Psoas muscle (tissue), 8 donors: ENCODE results near the gene BRCA1. TPM values are rescaled to one million over a fixed set of nuclear protein-coding genes. Genes with fewer than 3 reads are reported as not detected.

Source experiments
- ATAC-seq, 4 donors: fragments of 200-7000 bp; cut with Tn5 transposase; one replicate each; pipeline ENCODE4 v1.9.1; 2020; ENCODE audit warnings: moderate library complexity in 3 of 4, mild to moderate bottlenecking in 2 of 4
- DNase-seq, 2 donors: peaks; one replicate each; pipeline ENCODE4 v3.0.0-alpha.2; 2020
- H3K27ac ChIP-seq: fragments of 200-600 bp; one replicate; pipeline ENCODE4 v1.8.0; 2022
- H3K27me3 ChIP-seq, 3 donors: fragments of 200-600 bp in 1 of 3; one replicate each; pipeline versions ENCODE4 v1.6.1 to v1.8.0; 2013 to 2022; ENCODE audit warnings: low read length in 2 of 3, mild to moderate bottlenecking in 2 of 3, moderate library complexity in 1 of 3; ENCODE audit not compliant: insufficient read depth in 3 of 3
- H3K36me3 ChIP-seq, 2 donors: fragments of 200-600 bp in 1 of 2; one replicate each; pipeline versions ENCODE4 v1.6.1 to v1.8.0; 2013 to 2022; ENCODE audit warnings: low read depth in 1 of 2, mild to moderate bottlenecking in 1 of 2, moderate library complexity in 1 of 2; ENCODE audit not compliant: insufficient read depth in 1 of 2
- H3K4me1 ChIP-seq: fragments of 200-600 bp; one replicate; pipeline ENCODE4 v1.8.0; 2022
- H3K4me3 ChIP-seq: fragments of 200-600 bp; one replicate; pipeline ENCODE4 v1.8.0; 2022; ENCODE audit warnings: mild to moderate bottlenecking
- H3K9me3 ChIP-seq: fragments of 200-600 bp; one replicate; pipeline ENCODE4 v1.8.0; 2022
- CTCF ChIP-seq: fragments of 200-600 bp; IDR thresholded peaks from one replicate; pipeline ENCODE4 v1.8.0; 2022; ENCODE audit warnings: antibody characterized with exemption
- WGBS, 3 donors: extraction: QIAGEN DNeasy Blood & Tissue Kit; methylation state at CpG; one replicate each; pipeline versions ENCODE4 v1.1.6 to v1.1.7; 2013; 5-methylcytosine and 5-hydroxymethylcytosine counted together
- intact Hi-C, 2 donors: fragments of 100-400 bp; cut with DNase I; formaldehyde crosslinking; loops; one replicate each; pipeline versions ENCODE4 v1.11.0 to v1.14.2; 2022
- polyA plus RNA-seq, 3 donors: library from polyadenylated mRNA; stranded (reverse); fragments of 200-250 nt; gene quantifications; one replicate each; pipeline ENCODE4 v1.2.3, GENCODE V29; 2013
- total RNA-seq, 4 donors: library from RNA; stranded (reverse); fragmentation: NEBNext Ultra II Directional in 2 of 4; extraction: Animal tissue kit (Norgen Biotek cat#: 25700) in 2 of 4; gene quantifications; one replicate each; pipeline versions ENCODE4 v1.2.1 to v1.2.4, GENCODE V29; 2021 to 2023
- donor health status: healthy with polysubstance abuse.
- donor health status: DM: no; HTN: no; CAD: no; lungs with moderate emphysema.
- donor health status: Bipolar disorder and iron deficiency.
- donor health status: healthy.
- donor health status: DM: yes; HTN: yes; CAD: no.
- donor health status: DM: no; HTN: no; CAD: no.
- donor health status: DM: no; HTN: no; CAD: no.
- donor health status: DM: yes; HTN: yes; CAD: no.

BRCA1 gene
- total and polyA plus RNA-seq, 7 donors: 1.5 to 6.1 (median 3.7) TPM

GRCh38 chr17:43039646-43040045 is 85.5 kb downstream of the BRCA1 start:
- Histone ChIP-seq H3K27me3 (no peaks in the 10 kb centered on the region), H3K4me3 (no peak overlapping the region), H3K27ac (no peak overlapping the region), H3K9me3 (no peaks in the 10 kb centered on the region), H3K36me3 (no peaks in the 10 kb centered on the region), H3K4me1 (no peaks in the 10 kb centered on the region)
- ATAC-seq (no peak), DNase-seq (no peak)
- TF ChIP-seq CTCF: no peak
- WGBS, 3 donors: 88 to 93% (median 92%) methylated on average over 2 of the region's 2 CpGs
- intact Hi-C loops: no loop called here

GRCh38 chr17:43034894-43035293 is 90.3 kb downstream of the BRCA1 start:
- H3K27me3 ChIP-seq: no peaks in the 10 kb centered on the region
- peaks cover under 1% of the 10 kb centered on the region for H3K4me1 ChIP-seq
- WGBS, 3 donors: 72 to 83% (median 81%) methylated on average over 3 of the region's 3 CpGs
- ATAC-seq (no peak), DNase-seq (no peak)
- intact Hi-C loops: no loop called here
- no peak overlapping the region for H3K27ac ChIP-seq
- no peak for TF ChIP-seq CTCF
- H3K9me3 ChIP-seq: no peaks in the 10 kb centered on the region
- H3K4me3 ChIP-seq: no peak overlapping the region
- no peaks in the 10 kb centered on the region for H3K36me3 ChIP-seq

- no peak for DNase-seq
- Histone ChIP-seq H3K4me1 (peaks cover 4% of the 10 kb centered on the region), H3K27me3 (no peaks in the 10 kb centered on the region), H3K36me3 (no peaks in the 10 kb centered on the region), H3K4me3 (no peak overlapping the region), H3K9me3 (no peaks in the 10 kb centered on the region), H3K27ac (no peak overlapping the region)
- 51 to 60% (median 53%) methylated on average over 12 of the region's 12 CpGs for WGBS, 3 donors
- ATAC-seq: no peak
- no peak for TF ChIP-seq CTCF
- intact Hi-C loops: no loop called here
These were observed 90.9 kb downstream of the BRCA1 start for GRCh38 chr17:43033948-43034881.

GRCh38 chr17:43031666-43032065 is 93.5 kb downstream of the BRCA1 start:
- no peak for TF ChIP-seq CTCF
- 81 to 94% (median 91%) methylated on average over 3 of the region's 3 CpGs for WGBS, 3 donors
- Histone ChIP-seq H3K4me1 (peaks cover 7% of the 10 kb centered on the region), H3K27me3 (peaks cover 0 to 2% (median 0%) of the 10 kb centered on the region in 3 donors), H3K36me3 (no peaks in the 10 kb centered on the region), H3K4me3 (no peak overlapping the region), H3K9me3 (no peaks in the 10 kb centered on the region), H3K27ac (no peak overlapping the region)
- intact Hi-C loops: no loop called here
- ATAC-seq (no peak), DNase-seq (no peak)
